Trophoblast cell (in vitro differentiated cells and primary cell): ENCODE results near the gene NTSR1.

Source experiments
- DNase-seq, 2 donors: peaks; one replicate each; pipeline ENCODE4 v3.0.0-alpha.2; 2016
- H2AFZ ChIP-seq: 2 replicates; pipeline ENCODE4 v1.6.1; 2013; ENCODE audit warnings: low read length, moderate library complexity, mild to moderate bottlenecking; ENCODE audit not compliant: insufficient read depth, poor library complexity
- H2AK5ac ChIP-seq: 2 replicates; pipeline ENCODE4 v1.6.1; 2013; ENCODE audit warnings: mild to moderate bottlenecking, low read length
- H2BK120ac ChIP-seq: 2 replicates; pipeline ENCODE4 v1.6.1; 2013; ENCODE audit warnings: low read length, mild to moderate bottlenecking, moderate library complexity; ENCODE audit not compliant: insufficient read depth, poor library complexity
- H2BK12ac ChIP-seq: 2 replicates; pipeline ENCODE4 v1.6.1; 2013; ENCODE audit warnings: mild to moderate bottlenecking, low read length, moderate library complexity
- H2BK5ac ChIP-seq: 2 replicates; pipeline ENCODE4 v1.6.1; 2013; ENCODE audit warnings: low read length, low read depth, moderate library complexity, mild to moderate bottlenecking; ENCODE audit not compliant: poor library complexity
- H3K14ac ChIP-seq: 2 replicates; pipeline ENCODE4 v1.6.1; 2013; ENCODE audit warnings: mild to moderate bottlenecking, low read length
- H3K18ac ChIP-seq: 2 replicates; pipeline ENCODE4 v1.6.1; 2013; ENCODE audit warnings: mild to moderate bottlenecking, low read length
- H3K23ac ChIP-seq: 2 replicates; pipeline ENCODE4 v1.6.1; 2013; ENCODE audit warnings: low read length
- H3K27ac ChIP-seq: 2 replicates; pipeline ENCODE4 v1.5.1; 2013; ENCODE audit warnings: low read depth, mild to moderate bottlenecking, inconsistent platforms, low read length, moderate library complexity
- H3K27me3 ChIP-seq: 2 replicates; pipeline ENCODE4 v1.6.1; 2013; ENCODE audit warnings: inconsistent platforms, mild to moderate bottlenecking, low read length, moderate library complexity; ENCODE audit not compliant: insufficient read depth
- H3K36me3 ChIP-seq, 2 experiments: 1 replicate in 1 of 2; 2 replicates in 1 of 2; pipeline ENCODE4 v1.6.1; 2013; ENCODE audit warnings: low read length in 2 of 2, mild to moderate bottlenecking in 2 of 2, moderate library complexity in 1 of 2; ENCODE audit not compliant: insufficient read depth in 2 of 2, control insufficient read depth in 1 of 2
- H3K4ac ChIP-seq: 2 replicates; pipeline ENCODE4 v1.6.1; 2013; ENCODE audit warnings: low read depth, mild to moderate bottlenecking, low read length, moderate library complexity
- H3K4me1 ChIP-seq, 2 experiments: 1 replicate in 1 of 2; 2 replicates in 1 of 2; pipeline ENCODE4 v1.6.1; 2013; ENCODE audit warnings: low read length in 2 of 2, mild to moderate bottlenecking in 2 of 2, moderate library complexity in 1 of 2; ENCODE audit not compliant: insufficient read depth in 2 of 2, control insufficient read depth in 1 of 2
- H3K4me2 ChIP-seq: 2 replicates; pipeline ENCODE4 v1.6.1; 2013; ENCODE audit warnings: inconsistent platforms, mild to moderate bottlenecking, low read length, moderate library complexity
- H3K4me3 ChIP-seq: 2 replicates; pipeline ENCODE4 v1.5.1; 2013; ENCODE audit warnings: mild to moderate bottlenecking, low read depth, low read length, inconsistent platforms
- H3K79me1 ChIP-seq: one replicate; pipeline ENCODE4 v1.6.1; 2013; ENCODE audit warnings: low read length
- H3K79me2 ChIP-seq: 2 replicates; pipeline ENCODE4 v1.6.1; 2013; ENCODE audit warnings: low read length, mild to moderate bottlenecking; ENCODE audit not compliant: control insufficient read depth, insufficient read depth, poor library complexity
- H3K9ac ChIP-seq: 2 replicates; pipeline ENCODE4 v1.6.1; 2013; ENCODE audit warnings: mild to moderate bottlenecking, low read length
- H3K9me3 ChIP-seq: 2 replicates; pipeline ENCODE4 v1.6.1; 2013; ENCODE audit warnings: low read depth, mild to moderate bottlenecking, control low read depth, inconsistent platforms, low read length; ENCODE audit not compliant: insufficient read depth
- H4K12ac ChIP-seq: 2 replicates; pipeline ENCODE4 v1.6.1; 2013; ENCODE audit warnings: low read depth, mild to moderate bottlenecking, low read length, moderate library complexity
- H4K8ac ChIP-seq: 2 replicates; pipeline ENCODE4 v1.6.1; 2013; ENCODE audit warnings: low read depth, mild to moderate bottlenecking, low read length, moderate library complexity
- H4K91ac ChIP-seq: one replicate; pipeline ENCODE4 v1.6.1; 2013; ENCODE audit warnings: low read depth, mild to moderate bottlenecking, low read length, moderate library complexity
- WGBS: extraction: QIAGEN DNeasy Blood & Tissue Kit; methylation state at CpG from one replicate; pipeline ENCODE4 v1.1.7; 2013; ENCODE audit warnings: missing lambda C conversion rate; ENCODE audit not compliant: insufficient read length, insufficient coverage; ENCODE audit errors: extremely low coverage; 5-methylcytosine and 5-hydroxymethylcytosine counted together

Gene NTSR1

DNA sequence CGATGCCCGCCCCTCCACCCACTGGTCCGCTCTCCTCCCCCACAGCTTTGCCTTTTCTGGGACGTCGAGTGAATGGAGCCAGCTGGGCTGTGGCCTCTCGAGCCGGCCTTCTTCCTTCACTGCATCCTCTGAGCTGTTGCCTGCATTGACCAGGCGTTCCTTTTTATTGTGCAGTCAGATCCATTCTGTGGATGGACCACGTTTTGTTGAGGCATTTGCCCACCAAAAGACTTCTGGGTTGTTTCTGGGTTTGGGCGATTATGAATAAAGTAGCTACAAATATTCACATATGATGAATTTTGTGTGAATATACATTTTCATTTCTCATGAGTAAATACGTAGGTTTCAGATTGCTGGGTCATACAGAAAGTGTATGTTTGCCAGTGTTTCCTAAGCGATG is 9.9 kb downstream of the NTSR1 start:
- no peak overlapping the region for H2AK5ac ChIP-seq

DNA sequence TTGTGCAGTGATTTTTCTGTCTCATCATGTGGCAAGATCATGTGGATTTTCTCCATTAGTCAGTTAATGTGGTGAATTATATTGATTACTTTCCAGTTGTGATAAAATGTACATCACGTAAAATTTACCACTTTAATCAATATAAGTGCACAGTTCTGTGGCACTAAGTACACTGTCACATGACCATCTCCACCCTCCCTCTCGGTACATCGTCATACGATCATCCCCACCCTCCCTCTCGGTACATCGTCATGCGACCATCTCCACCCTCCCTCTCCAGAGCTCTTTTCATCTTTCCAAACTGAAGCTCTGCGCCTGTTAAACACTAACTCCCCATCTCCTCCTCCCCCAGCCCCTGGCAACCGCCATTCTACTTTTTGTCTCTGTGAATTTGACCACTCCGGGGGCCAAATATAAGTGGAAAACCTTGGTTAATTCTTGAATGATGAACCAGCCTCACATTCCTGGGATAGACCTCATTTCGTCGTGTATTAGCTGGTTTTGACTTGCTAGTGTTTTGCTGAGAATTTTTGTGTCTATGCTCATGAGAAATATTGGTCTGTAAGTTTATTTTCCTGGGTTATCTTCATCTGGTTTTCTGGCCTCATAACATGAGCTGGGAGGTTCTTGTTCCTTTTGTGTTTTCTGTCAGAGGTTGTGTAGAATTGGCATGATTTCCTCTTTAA is 10.8 kb downstream of the NTSR1 start:
- Histone ChIP-seq H3K14ac (no peak overlapping the region), H3K79me1 (no peaks in the 10 kb centered on the region), H3K36me3 (no peaks in the 10 kb centered on the region), H3K9me3 (peaks cover 11% of the 10 kb centered on the region), H3K23ac (no peak overlapping the region), H2BK5ac (no peak overlapping the region), H3K4me3 (no peak overlapping the region), H3K27me3 (no peaks in the 10 kb centered on the region), H3K27ac (no peak overlapping the region), H2BK12ac (no peak overlapping the region), H2AK5ac (no peak overlapping the region), H4K91ac (no peak overlapping the region), H3K4ac (no peak overlapping the region), H4K12ac (no peak overlapping the region), H4K8ac (no peak overlapping the region), H3K9ac (no peak overlapping the region), H3K4me1 (peaks cover 0 to 9% of the 10 kb centered on the region in 2 experiments), H2AFZ (no peak overlapping the region), H3K18ac (no peak overlapping the region), H3K79me2 (no peaks in the 10 kb centered on the region), H2BK120ac (no peak overlapping the region), H3K4me2 (no peak overlapping the region)
- DNase-seq, result no peak
- 100% methylated on average over 6 of the region's 12 CpGs for WGBS

More for the DNA sequence above, 9.9 kb downstream of the NTSR1 start:
- no peaks in the 10 kb centered on the region for H3K79me2 ChIP-seq
- DNase-seq, result no peak
- H3K4me2 ChIP-seq, result no peak overlapping the region
- no peak overlapping the region for H2BK5ac ChIP-seq
- H4K91ac ChIP-seq, result no peak overlapping the region
- H3K9ac ChIP-seq, result no peak overlapping the region
- no peak overlapping the region for H2BK12ac ChIP-seq
- H2BK120ac ChIP-seq, result no peak overlapping the region
- H3K4me3 ChIP-seq, result no peak overlapping the region
- H3K79me1 ChIP-seq, result no peaks in the 10 kb centered on the region
- H3K4me1 ChIP-seq, result peaks cover 0 to 9% of the 10 kb centered on the region in 2 experiments
- no peaks in the 10 kb centered on the region for H3K27me3 ChIP-seq
- WGBS, result no CpG with 5 or more reads among the region's 12 CpGs
- H3K36me3 ChIP-seq, result no peaks in the 10 kb centered on the region
- no peak overlapping the region for H3K23ac ChIP-seq
- no peak overlapping the region for H2AFZ ChIP-seq
- no peak overlapping the region for H3K27ac ChIP-seq
- peaks cover 11% of the 10 kb centered on the region for H3K9me3 ChIP-seq
- H3K14ac ChIP-seq, result no peak overlapping the region
- H3K4ac ChIP-seq, result no peak overlapping the region
- no peak overlapping the region for H4K8ac ChIP-seq
- H3K18ac ChIP-seq, result no peak overlapping the region
- H4K12ac ChIP-seq, result no peak overlapping the region

DNA sequence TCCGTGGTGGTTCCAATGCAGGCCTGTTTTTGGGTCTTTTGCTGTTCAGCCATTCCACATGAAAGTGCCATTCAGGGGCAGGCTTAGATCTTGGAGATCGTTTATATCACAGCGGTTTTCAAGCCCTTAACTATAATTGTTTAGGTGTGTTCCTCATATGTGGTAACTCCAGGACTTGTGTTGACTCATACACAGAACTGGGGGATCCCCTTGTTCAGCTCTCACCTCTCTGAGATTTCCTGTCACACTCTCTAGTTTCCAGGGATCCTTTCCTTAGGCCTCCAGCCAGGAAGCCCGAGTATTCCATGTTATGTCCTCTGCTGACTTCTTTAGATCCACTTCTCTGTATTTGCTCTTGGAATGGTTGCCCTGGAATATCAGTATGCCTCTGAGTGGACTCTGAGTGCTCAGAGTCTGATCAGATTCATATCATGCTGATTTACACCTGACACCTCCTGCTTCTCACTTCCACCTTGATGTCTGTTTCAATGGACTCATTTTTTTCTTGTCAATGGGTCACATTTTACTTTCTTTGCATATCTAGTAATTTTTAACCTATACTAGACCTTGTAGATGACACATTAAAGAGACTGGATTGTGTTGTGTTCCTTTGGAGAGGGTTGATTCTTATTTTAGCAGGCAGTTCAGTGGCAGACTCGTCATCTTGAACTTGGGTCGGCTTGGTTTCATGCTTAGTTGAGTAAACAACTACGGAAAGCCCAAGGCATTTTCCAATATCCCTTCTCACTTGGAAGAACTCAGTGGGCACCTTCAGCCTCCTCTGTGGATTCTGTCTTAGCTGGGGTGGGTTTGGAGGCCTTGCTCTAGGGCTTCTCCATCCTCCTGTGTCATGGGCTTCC is 13.1 kb downstream of the NTSR1 start:
- no peaks in the 10 kb centered on the region for H3K27me3 ChIP-seq
- H3K9me3 ChIP-seq, result peaks cover 13% of the 10 kb centered on the region
- H2BK12ac ChIP-seq, result no peak overlapping the region
- no peak overlapping the region for H4K12ac ChIP-seq
- H4K8ac ChIP-seq, result no peak overlapping the region
- no peaks in the 10 kb centered on the region for H3K79me2 ChIP-seq
- no peak overlapping the region for H3K14ac ChIP-seq
- no peak overlapping the region for H2AK5ac ChIP-seq
- H3K4ac ChIP-seq, result no peak overlapping the region
- H3K9ac ChIP-seq, result no peak overlapping the region
- no peak overlapping the region for H2BK5ac ChIP-seq
- H3K4me2 ChIP-seq, result no peak overlapping the region
- no peak overlapping the region for H3K23ac ChIP-seq
- H3K18ac ChIP-seq, result no peak overlapping the region
- peaks cover 0 to 2% of the 10 kb centered on the region in 2 experiments for H3K4me1 ChIP-seq
- H3K79me1 ChIP-seq, result no peaks in the 10 kb centered on the region
- no peak overlapping the region for H2BK120ac ChIP-seq
- DNase-seq, result no peak
- H3K27ac ChIP-seq, result no peak overlapping the region
- H2AFZ ChIP-seq, result no peak overlapping the region
- no CpG with 5 or more reads among the region's 7 CpGs for WGBS
- no peak overlapping the region for H4K91ac ChIP-seq
- H3K4me3 ChIP-seq, result no peak overlapping the region
- H3K36me3 ChIP-seq, result no peaks in the 10 kb centered on the region

DNA sequence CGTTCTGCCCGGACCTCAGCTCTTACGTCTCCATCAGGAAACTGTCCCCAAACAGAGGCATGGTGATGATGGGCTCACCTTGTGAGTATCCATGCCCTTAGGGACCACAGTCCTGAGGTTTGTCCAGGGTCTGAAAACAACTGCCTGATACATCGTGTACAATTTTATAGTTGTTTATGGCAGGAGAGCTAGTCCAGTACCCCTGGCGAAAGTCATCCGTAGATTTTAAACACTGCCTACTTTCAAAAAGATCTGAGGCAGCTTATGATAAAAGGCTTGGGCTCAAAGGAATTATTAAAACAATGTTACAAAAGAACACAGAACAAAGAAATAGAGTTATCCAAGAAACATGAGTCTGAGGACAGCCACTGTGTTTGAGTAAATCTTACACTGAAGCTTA is 14.0 kb downstream of the NTSR1 start:
- Histone ChIP-seq H3K9me3 (peaks cover 13% of the 10 kb centered on the region), H3K4me2 (no peak overlapping the region), H3K4ac (no peak overlapping the region), H3K27me3 (no peaks in the 10 kb centered on the region), H4K91ac (no peak overlapping the region), H3K36me3 (no peaks in the 10 kb centered on the region), H3K27ac (no peak overlapping the region), H3K14ac (no peak overlapping the region), H3K4me1 (peaks cover 0 to 2% of the 10 kb centered on the region in 2 experiments), H2AK5ac (no peak overlapping the region), H2BK120ac (no peak overlapping the region), H3K23ac (no peak overlapping the region), H4K8ac (no peak overlapping the region), H3K79me1 (no peaks in the 10 kb centered on the region), H3K9ac (no peak overlapping the region), H3K4me3 (no peak overlapping the region), H4K12ac (no peak overlapping the region), H3K79me2 (no peaks in the 10 kb centered on the region), H2BK12ac (no peak overlapping the region), H2BK5ac (no peak overlapping the region), H2AFZ (no peak overlapping the region), H3K18ac (no peak overlapping the region)
- DNase-seq, result no peak
- WGBS, result no CpG with 5 or more reads among the region's 6 CpGs
